Endothelial cell of umbilical vein (primary cell): ENCODE results near the gene C6orf132.

Source experiments
- CTCF ChIP-seq, 2 donors: IDR thresholded peaks; 1 replicate in 1 of 2; 2 replicates in 1 of 2; pipeline ENCODE4 v1.5.1; 2011; ENCODE audit warnings: low read length in 2 of 2, mild to moderate bottlenecking in 2 of 2, moderate library complexity in 2 of 2, control low read depth in 1 of 2, inconsistent platforms in 1 of 2, low read depth in 1 of 2; ENCODE audit not compliant: insufficient read depth in 1 of 2; ENCODE audit errors: extremely low read depth in 1 of 2
- EZH2 ChIP-seq: IDR thresholded peaks from 2 replicates; pipeline ENCODE4 v1.6.1; 2012; ENCODE audit warnings: borderline replicate concordance, low read depth, mild to moderate bottlenecking, moderate library complexity, low read length, inconsistent platforms; ENCODE audit not compliant: severe bottlenecking
- FOS ChIP-seq: IDR thresholded peaks from 2 replicates; pipeline ENCODE4 v1.6.1; 2011; ENCODE audit warnings: mild to moderate bottlenecking, low read length, moderate library complexity, borderline replicate concordance; ENCODE audit not compliant: insufficient read depth
- JUN ChIP-seq: IDR thresholded peaks from 2 replicates; pipeline ENCODE4 v1.6.1; 2011; ENCODE audit warnings: borderline replicate concordance, low read depth; ENCODE audit not compliant: insufficient read length, insufficient read depth
- MAX ChIP-seq: IDR thresholded peaks from 2 replicates; pipeline ENCODE4 v1.6.1; 2011; ENCODE audit not compliant: insufficient read depth, insufficient read length
- MYC ChIP-seq: IDR thresholded peaks from one replicate; pipeline ENCODE4 v1.6.1; 2011; ENCODE audit warnings: mild to moderate bottlenecking, low read depth, low read length
- POLR2A ChIP-seq: IDR thresholded peaks from 2 replicates; pipeline ENCODE4 v1.6.1; 2012; ENCODE audit warnings: low read depth, mild to moderate bottlenecking, control low read depth, low read length
- POLR2AphosphoS5 ChIP-seq: IDR thresholded peaks from 2 replicates; pipeline ENCODE4 v1.6.1; 2012; ENCODE audit warnings: low read depth, mild to moderate bottlenecking, control low read depth, low read length, moderate library complexity; ENCODE audit not compliant: insufficient read depth

- no peak for TF ChIP-seq CTCF (IDR thresholded peaks at IDR 0.05; ENCODE audit: extremely low read depth in 1 of 2, insufficient read depth in 1 of 2, low read depth in 1 of 2, low read length in 2 of 2)
- no peak for TF ChIP-seq POLR2AphosphoS5
- TF ChIP-seq POLR2A, result no peak
- TF ChIP-seq EZH2, result no peak
- TF ChIP-seq MYC, result no peak
- TF ChIP-seq MAX, result no peak
- no peak for TF ChIP-seq FOS
- no peak for TF ChIP-seq JUN
Measured at GRCh38 chr6:42153921-42154320, 11.5 kb upstream of the C6orf132 start.
